SK-MEL-5 (cell line): Measurements from ENCODE around the gene SPIRE1. TPM values are rescaled to one million over a fixed set of nuclear protein-coding genes. Genes with fewer than 3 reads are reported as not detected.

ENCODE experiments used
- DNase-seq: peaks from one replicate; pipeline ENCODE4 v3.0.0-alpha.2; 2016; ENCODE audit warnings: low read depth, low spot score
- in situ Hi-C: cut with HindIII; loops from 2 replicates; pipeline ENCODE4 v1.10.0; 2016; ENCODE audit warnings: low sequenced_read_pairs, high pct_unique_total_duplicates, low pct_unique_long_range_greater_than_20kb
- total RNA-seq: library from RNA; depleted of rRNA; stranded (reverse); fragments of >200 nt; shearing (Covaris generic); gene quantifications from 2 replicates; pipeline ENCODE4 v1.2.3, GENCODE V29; 2014

The SPIRE1 gene
- total RNA-seq, 1 experiment from 2014 or later, result 59.3 TPM

- DNase-seq, result no peak
- in situ Hi-C loops, result no loop called here
Observed at GRCh38 chr18:12479536-12479935, 178.4 kb downstream of the SPIRE1 start.

GRCh38 chr18:12478269-12479047 lies 179.4 kb downstream of the SPIRE1 start:
- in situ Hi-C loops, result no loop called here
- no peak for DNase-seq

- no peak for DNase-seq
- in situ Hi-C loops, result no loop called here
Observed at GRCh38 chr18:12477606-12478005, 180.3 kb downstream of the SPIRE1 start.

- in situ Hi-C loops, result no loop called here
- no peak for DNase-seq
Observed at GRCh38 chr18:12476955-12477354, 181.0 kb downstream of the SPIRE1 start.

GRCh38 chr18:12474876-12475275 lies 183.0 kb downstream of the SPIRE1 start:
- in situ Hi-C loops, result no loop called here

GRCh38 chr18:12474146-12474545 lies 183.8 kb downstream of the SPIRE1 start:
- in situ Hi-C loops, result no loop called here
- DNase-seq, result no peak

More at GRCh38 chr18:12474876-12475275, 183.0 kb downstream of the SPIRE1 start:
- no peak for DNase-seq

- no peak for DNase-seq
- in situ Hi-C loops, result no loop called here
Observed at GRCh38 chr18:12470382-12471075, 187.4 kb downstream of the SPIRE1 start.

GRCh38 chr18:12468445-12468844 lies 189.5 kb downstream of the SPIRE1 start:
- no peak for DNase-seq
- in situ Hi-C loops, result no loop called here

- DNase-seq, result no peak
- in situ Hi-C loops, result no loop called here
Observed at GRCh38 chr18:12464731-12465130, 193.2 kb downstream of the SPIRE1 start.

GRCh38 chr18:12463191-12463590 lies 194.7 kb downstream of the SPIRE1 start:
- in situ Hi-C loops, result no loop called here
- DNase-seq, result no peak

- in situ Hi-C loops, result no loop called here
- DNase-seq, result no peak
Observed at GRCh38 chr18:12462242-12462641, 195.7 kb downstream of the SPIRE1 start.

GRCh38 chr18:12461326-12461725 lies 196.6 kb downstream of the SPIRE1 start:
- in situ Hi-C loops, result no loop called here
- no peak for DNase-seq

GRCh38 chr18:12460874-12461273 lies 197.0 kb downstream of the SPIRE1 start:
- in situ Hi-C loops, result no loop called here
- no peak for DNase-seq

- DNase-seq, result no peak
Observed at GRCh38 chr18:12458771-12459170, 199.1 kb downstream of the SPIRE1 start.

GRCh38 chr18:12456441-12456840 lies 201.5 kb downstream of the SPIRE1 start:
- DNase-seq, result no peak
- in situ Hi-C loops, result no loop called here

More at GRCh38 chr18:12458771-12459170, 199.1 kb downstream of the SPIRE1 start:
- in situ Hi-C loops, result no loop called here

- in situ Hi-C loops, result no loop called here
- peak; percentile 99 for DNase-seq
Observed at GRCh38 chr18:12455496-12455895, 202.4 kb downstream of the SPIRE1 start.

- DNase-seq, result no peak
- in situ Hi-C loops, result no loop called here
Observed at GRCh38 chr18:12452784-12453183, 205.1 kb downstream of the SPIRE1 start.

GRCh38 chr18:12451428-12451827 lies 206.5 kb downstream of the SPIRE1 start:
- in situ Hi-C loops, result no loop called here
- no peak for DNase-seq
